Mesenchymal stem cell (in vitro differentiated cells and primary cell): ENCODE data around the gene GMPPA.

Experiments used
- DNase-seq: peaks from one replicate; pipeline ENCODE4 v3.0.0-alpha.2; 2013
- H2AFZ ChIP-seq: one replicate; pipeline ENCODE4 v1.6.1; 2013; ENCODE audit warnings: low read depth, mild to moderate bottlenecking, control low read depth, inconsistent platforms, low read length, moderate library complexity
- H2AK5ac ChIP-seq: 2 replicates; pipeline ENCODE4 v1.6.1; 2013; ENCODE audit warnings: low read length, moderate library complexity, mild to moderate bottlenecking, inconsistent platforms; ENCODE audit not compliant: severe bottlenecking
- H2BK120ac ChIP-seq: one replicate; pipeline ENCODE4 v1.6.1; 2013; ENCODE audit warnings: low read depth, mild to moderate bottlenecking, inconsistent platforms, low read length, moderate library complexity
- H2BK12ac ChIP-seq, 2 experiments: one replicate each; pipeline ENCODE4 v1.6.1; 2013; ENCODE audit warnings: inconsistent platforms in 2 of 2, low read length in 2 of 2, mild to moderate bottlenecking in 2 of 2, moderate library complexity in 2 of 2, control low read depth in 1 of 2
- H2BK15ac ChIP-seq: one replicate; pipeline ENCODE4 v1.6.1; 2013; ENCODE audit warnings: mild to moderate bottlenecking, low read depth, inconsistent platforms; ENCODE audit not compliant: poor library complexity, severe bottlenecking
- H2BK5ac ChIP-seq: 2 replicates; pipeline ENCODE4 v1.6.1; 2013; ENCODE audit warnings: low read depth, mild to moderate bottlenecking, low read length, control low read depth, inconsistent platforms; ENCODE audit not compliant: poor library complexity, severe bottlenecking
- H3K14ac ChIP-seq, 2 experiments: one replicate each; pipeline ENCODE4 v1.6.1; 2013; ENCODE audit warnings: inconsistent platforms in 2 of 2, low read length in 2 of 2, control low read depth in 1 of 2, mild to moderate bottlenecking in 1 of 2, moderate library complexity in 1 of 2
- H3K18ac ChIP-seq, 2 experiments: one replicate each; pipeline ENCODE4 v1.6.1; 2013; ENCODE audit warnings: inconsistent platforms in 2 of 2, low read length in 2 of 2, control low read depth in 1 of 2, low read depth in 1 of 2, mild to moderate bottlenecking in 1 of 2
- H3K23ac ChIP-seq, 2 experiments: one replicate each; pipeline ENCODE4 v1.6.1; 2013; ENCODE audit warnings: inconsistent platforms in 2 of 2, low read length in 2 of 2, mild to moderate bottlenecking in 2 of 2, moderate library complexity in 2 of 2, control low read depth in 1 of 2
- H3K27ac ChIP-seq: 2 replicates; pipeline ENCODE4 v1.5.1; 2013; ENCODE audit warnings: mild to moderate bottlenecking, moderate library complexity, low read length, control low read depth, inconsistent platforms; ENCODE audit not compliant: poor library complexity, severe bottlenecking
- H3K27me3 ChIP-seq, 2 experiments: 2 replicates each; pipeline versions ENCODE4 v1.6.1 to v1.7.0; 2013; ENCODE audit warnings: low read length in 2 of 2, mild to moderate bottlenecking in 2 of 2, moderate library complexity in 2 of 2, control low read depth in 1 of 2, inconsistent platforms in 1 of 2; ENCODE audit not compliant: control insufficient read depth in 1 of 2, insufficient read depth in 1 of 2
- H3K36me3 ChIP-seq, 2 experiments: 2 replicates each; pipeline versions ENCODE4 v1.6.1 to v1.7.0; 2013; ENCODE audit warnings: low read length in 2 of 2, control low read depth in 1 of 2, inconsistent platforms in 1 of 2, low read depth in 1 of 2, mild to moderate bottlenecking in 1 of 2; ENCODE audit not compliant: insufficient read depth in 2 of 2, control insufficient read depth in 1 of 2
- H3K4ac ChIP-seq, 2 experiments: one replicate each; pipeline ENCODE4 v1.6.1; 2013; ENCODE audit warnings: inconsistent platforms in 2 of 2, low read length in 2 of 2, mild to moderate bottlenecking in 2 of 2, moderate library complexity in 2 of 2, control low read depth in 1 of 2, low read depth in 1 of 2
- H3K4me1 ChIP-seq: 2 replicates; pipeline ENCODE4 v1.6.1; 2013; ENCODE audit warnings: low read depth, low read length, control low read depth; ENCODE audit not compliant: control insufficient read depth, insufficient read depth
- H3K4me2 ChIP-seq: 2 replicates; pipeline ENCODE4 v1.6.1; 2013; ENCODE audit warnings: low read length, mild to moderate bottlenecking, inconsistent platforms; ENCODE audit not compliant: poor library complexity, severe bottlenecking
- H3K4me3 ChIP-seq, 2 experiments: 2 replicates each; pipeline versions ENCODE4 v1.5.1 to v1.7.0; 2013; ENCODE audit warnings: low read length in 2 of 2, mild to moderate bottlenecking in 2 of 2, control low read depth in 1 of 2, low read depth in 1 of 2; ENCODE audit not compliant: insufficient read depth in 1 of 2
- H3K79me1 ChIP-seq: replicated peaks from 2 replicates; pipeline ENCODE4 v1.6.1; 2013; ENCODE audit warnings: mild to moderate bottlenecking, control low read depth, low read length, inconsistent platforms; ENCODE audit not compliant: poor library complexity, severe bottlenecking
- H3K9ac ChIP-seq: 2 replicates; pipeline ENCODE4 v1.7.0; 2013; ENCODE audit warnings: mild to moderate bottlenecking, low read length, moderate library complexity
- H3K9me3 ChIP-seq: 2 replicates; pipeline ENCODE4 v1.7.0; 2013; ENCODE audit warnings: mild to moderate bottlenecking, low read length; ENCODE audit not compliant: control insufficient read depth
- H4K8ac ChIP-seq: one replicate; pipeline ENCODE4 v1.6.1; 2013; ENCODE audit warnings: inconsistent platforms, mild to moderate bottlenecking, low read length, moderate library complexity
- H4K91ac ChIP-seq: one replicate; pipeline ENCODE4 v1.6.1; 2013; ENCODE audit warnings: mild to moderate bottlenecking, low read length, inconsistent platforms
- WGBS: methylation state at CpG from one replicate; pipeline ENCODE4 v1.1.7; 2013; ENCODE audit warnings: mixed read lengths; 5-methylcytosine and 5-hydroxymethylcytosine counted together

Gene GMPPA

DNA sequence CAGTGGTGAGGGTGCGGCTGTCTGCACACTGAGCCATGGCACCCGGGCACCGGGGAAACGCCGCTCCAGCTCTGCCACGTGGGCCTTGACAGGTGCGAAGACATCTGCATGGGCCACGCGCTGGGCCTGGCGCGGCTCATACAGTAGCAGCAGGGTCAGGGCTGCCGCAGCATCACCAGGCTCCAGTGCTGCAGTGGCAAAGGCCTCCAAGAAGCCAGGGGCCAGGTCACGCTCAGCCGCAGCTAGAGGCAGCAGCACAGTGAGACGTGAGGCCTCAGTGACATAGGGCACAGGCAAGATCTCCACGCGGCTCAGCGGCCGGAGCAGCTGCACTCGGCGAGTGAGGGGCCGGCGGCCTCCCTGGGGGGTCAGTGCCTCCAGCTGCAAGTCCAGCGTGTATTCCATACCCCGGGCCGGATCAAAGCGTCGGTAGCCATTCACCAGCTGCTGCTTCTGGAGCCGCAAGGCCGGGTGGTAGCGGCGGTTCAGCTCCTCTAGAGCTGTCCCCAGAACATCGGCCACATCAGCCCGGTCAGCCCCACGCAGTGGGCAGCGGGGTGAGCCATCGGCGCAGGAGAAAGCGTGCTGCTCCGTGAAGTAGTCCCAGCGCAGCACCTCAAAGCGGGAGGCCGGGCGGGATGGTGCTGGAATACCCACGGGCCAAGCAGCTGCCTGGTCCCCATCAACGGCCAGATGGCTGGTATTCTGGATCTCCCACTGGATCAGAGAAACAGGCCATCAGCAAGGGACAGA lies 41.4 kb downstream of the GMPPA start:
- H2AFZ ChIP-seq = no peak overlapping the region
- H3K9me3 ChIP-seq = no peaks in the 10 kb centered on the region
- no peak overlapping the region for H3K4me2 ChIP-seq
- no peak overlapping the region for H3K9ac ChIP-seq
- H2BK120ac ChIP-seq = no peak overlapping the region
- no peak overlapping the region for H2AK5ac ChIP-seq
- H3K14ac ChIP-seq = no peak overlapping the region
- peak overlapping the region; percentile 43 for H4K91ac ChIP-seq
- H3K27me3 ChIP-seq = no peaks in the 10 kb centered on the region
- peaks cover 51% of the 10 kb centered on the region for H3K4me1 ChIP-seq
- peaks cover 29% of the 10 kb centered on the region for H3K79me1 ChIP-seq
- H3K23ac ChIP-seq = no peak overlapping the region
- no peak overlapping the region for H2BK15ac ChIP-seq
- no peak for DNase-seq
- H3K36me3 ChIP-seq = peaks cover 35 to 36% of the 10 kb centered on the region in 2 experiments
- peak overlapping the region in 1 of 2 experiments; percentile 7 for H2BK12ac ChIP-seq
- no peak overlapping the region for H3K18ac ChIP-seq
- H3K4me3 ChIP-seq = no peak overlapping the region
- no peak overlapping the region for H3K27ac ChIP-seq
- WGBS = 94% methylated on average over 46 of the region's 46 CpGs
- no peak overlapping the region for H3K4ac ChIP-seq
- H2BK5ac ChIP-seq = no peak overlapping the region
- no peak overlapping the region for H4K8ac ChIP-seq

DNA sequence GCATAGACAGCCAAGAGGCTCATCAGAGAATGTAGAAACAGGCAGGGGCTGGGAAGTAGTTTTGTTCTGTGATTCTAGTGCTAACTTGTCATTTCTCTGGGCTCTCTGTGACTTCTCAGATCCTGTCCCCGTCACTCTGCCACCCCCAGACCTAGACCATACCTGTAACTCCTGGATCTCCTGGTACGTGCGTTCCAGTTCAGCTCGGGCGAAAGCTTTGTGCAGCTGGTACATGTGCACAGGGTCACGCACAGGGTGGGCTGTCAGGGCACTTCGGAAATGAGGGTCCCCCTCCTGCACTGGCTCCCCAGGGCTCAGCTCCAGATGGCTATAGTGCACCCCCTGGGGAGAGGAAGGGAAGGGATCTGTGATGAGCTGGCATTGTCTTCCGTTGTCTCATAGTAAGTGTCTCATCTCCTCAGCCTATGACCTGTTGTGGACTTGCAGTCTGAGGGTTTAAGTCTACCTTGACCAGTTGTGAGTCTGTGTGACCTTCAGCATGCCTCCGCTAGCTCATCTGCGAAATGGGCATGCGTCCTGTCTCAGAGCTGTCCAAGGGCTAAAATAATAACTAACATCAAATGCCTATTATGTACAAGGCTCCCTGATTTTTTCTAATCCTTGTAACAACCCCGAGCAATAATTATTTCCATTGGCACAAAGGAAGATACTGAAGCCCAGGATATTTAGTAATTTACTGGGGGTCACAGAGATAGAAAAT lies 42.3 kb downstream of the GMPPA start:
- peaks cover 0 to 2% of the 10 kb centered on the region in 2 experiments for H3K27me3 ChIP-seq
- no peak overlapping the region for H2AFZ ChIP-seq
- H2BK5ac ChIP-seq = no peak overlapping the region
- peaks cover 29% of the 10 kb centered on the region for H3K79me1 ChIP-seq
- H3K14ac ChIP-seq = no peak overlapping the region
- no peak overlapping the region for H3K27ac ChIP-seq
- H3K4me1 ChIP-seq = peaks cover 51% of the 10 kb centered on the region
- no peak overlapping the region for H3K4me2 ChIP-seq
- no peak overlapping the region for H3K18ac ChIP-seq
- WGBS = 95% methylated on average over 11 of the region's 12 CpGs
- H3K36me3 ChIP-seq = peaks cover 35 to 36% of the 10 kb centered on the region in 2 experiments
- no peak for DNase-seq
- H3K4me3 ChIP-seq = no peak overlapping the region
- H3K23ac ChIP-seq = no peak overlapping the region
- no peaks in the 10 kb centered on the region for H3K9me3 ChIP-seq
- no peak overlapping the region for H3K4ac ChIP-seq
- no peak overlapping the region for H2BK15ac ChIP-seq
- no peak overlapping the region for H4K91ac ChIP-seq
- no peak overlapping the region for H2AK5ac ChIP-seq
- H2BK12ac ChIP-seq = no peak overlapping the region
- H2BK120ac ChIP-seq = no peak overlapping the region
- H3K9ac ChIP-seq = no peak overlapping the region
- no peak overlapping the region for H4K8ac ChIP-seq

DNA sequence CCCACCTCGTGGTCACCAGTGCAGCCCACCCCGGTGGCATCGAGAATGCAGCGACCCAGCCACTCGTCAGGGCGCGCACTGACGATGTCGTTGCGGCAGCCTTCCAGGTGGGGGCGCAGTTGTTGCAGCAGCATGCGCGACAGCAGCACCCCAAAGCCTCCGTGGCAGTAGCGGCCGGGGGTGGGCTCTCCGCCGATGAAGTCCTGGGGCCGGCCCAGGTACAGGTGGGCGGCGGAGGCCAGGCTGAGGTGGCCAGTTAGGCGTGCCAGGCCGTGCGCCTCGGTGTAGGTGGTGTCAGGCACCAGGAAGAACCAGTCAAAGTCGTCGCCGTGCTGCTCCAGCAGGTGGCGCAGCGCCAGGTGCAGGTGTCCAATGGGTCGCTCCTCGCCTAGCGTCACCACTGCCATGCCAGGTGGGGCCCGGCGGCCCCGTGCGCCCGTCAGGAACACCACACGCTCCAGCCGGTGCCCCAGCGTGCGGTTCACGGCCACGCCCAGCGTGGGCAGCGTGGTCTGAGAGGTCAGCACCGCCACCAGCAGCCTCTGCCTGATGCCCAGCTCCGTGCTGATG lies 43.0 kb downstream of the GMPPA start:
- peak; percentile 74 for DNase-seq
- Histone ChIP-seq H4K8ac (no peak overlapping the region), H3K27me3 (peaks cover 0 to 3% of the 10 kb centered on the region in 2 experiments), H3K36me3 (peaks cover 35 to 36% of the 10 kb centered on the region in 2 experiments), H3K4me3 (peak overlapping the region; percentile 35 to 95), H3K9ac (peak overlapping the region; percentile 94), H2BK15ac (peak overlapping the region; percentile 30), H3K4me2 (peak overlapping the region; percentile 66), H3K4me1 (peaks cover 48% of the 10 kb centered on the region), H2AK5ac (no peak overlapping the region), H3K4ac (no peak overlapping the region), H2BK12ac (peak overlapping the region in 1 of 2 experiments; percentile 40), H2BK120ac (no peak overlapping the region), H3K27ac (no peak overlapping the region), H3K23ac (no peak overlapping the region), H4K91ac (no peak overlapping the region), H2AFZ (no peak overlapping the region), H3K14ac (no peak overlapping the region), H3K18ac (peak overlapping the region in 1 of 2 experiments; percentile 37), H3K79me1 (peaks cover 29% of the 10 kb centered on the region), H3K9me3 (no peaks in the 10 kb centered on the region), H2BK5ac (no peak overlapping the region)
- 9% methylated on average over 47 of the region's 48 CpGs for WGBS
